ENCODE data around the gene LRTM2.

The LRTM2 gene

GRCh38 chr12:1842183-1842904 is 22.0 kb downstream of the LRTM2 start:
- no peak overlapping the region for H2AFZ ChIP-seq (ENCODE audit: low read length)
- no peaks in the 10 kb centered on the region for H4K20me1 ChIP-seq (ENCODE audit: insufficient read depth, low read length, poor library complexity, severe bottlenecking)
- TF ChIP-seq EZH2phosphoT487 (IDR thresholded peaks at IDR 0.05; ENCODE audit: borderline replicate concordance): no peak
- no peak for TF ChIP-seq CTCF (conservative IDR thresholded peaks at IDR 0.05; ENCODE audit: low read length)
- H3F3A ChIP-seq (ENCODE audit: low read depth): no peaks in the 10 kb centered on the region; the same call in 1 of the 2 replicates
- no peaks in the 10 kb centered on the region for H3K9me3 ChIP-seq (ENCODE audit: insufficient read depth, low read depth, low read length)
- H3K27me3 ChIP-seq (ENCODE audit: insufficient read depth, low read length, poor library complexity, severe bottlenecking): no peaks in the 10 kb centered on the region
- no peak overlapping the region for H3K4me2 ChIP-seq (ENCODE audit: low read depth, low read length, poor library complexity, severe bottlenecking)
- no peak overlapping the region for H3K4me3 ChIP-seq (ENCODE audit: low read length, poor library complexity, severe bottlenecking)
- H3K4me1 ChIP-seq (ENCODE audit: insufficient read depth, low read length, poor library complexity, severe bottlenecking): peaks cover 43% of the 10 kb centered on the region
- no peaks in the 10 kb centered on the region for H3K9me2 ChIP-seq (replicated peaks; ENCODE audit: low read depth, low read length)
- no peaks in the 10 kb centered on the region for H3K36me3 ChIP-seq (ENCODE audit: insufficient read depth, low read length)
- no peak overlapping the region for H3K9ac ChIP-seq (ENCODE audit: low read depth, low read length, poor library complexity, severe bottlenecking)
- H3K79me2 ChIP-seq (ENCODE audit: insufficient read depth, low read length): no peaks in the 10 kb centered on the region

DNA sequence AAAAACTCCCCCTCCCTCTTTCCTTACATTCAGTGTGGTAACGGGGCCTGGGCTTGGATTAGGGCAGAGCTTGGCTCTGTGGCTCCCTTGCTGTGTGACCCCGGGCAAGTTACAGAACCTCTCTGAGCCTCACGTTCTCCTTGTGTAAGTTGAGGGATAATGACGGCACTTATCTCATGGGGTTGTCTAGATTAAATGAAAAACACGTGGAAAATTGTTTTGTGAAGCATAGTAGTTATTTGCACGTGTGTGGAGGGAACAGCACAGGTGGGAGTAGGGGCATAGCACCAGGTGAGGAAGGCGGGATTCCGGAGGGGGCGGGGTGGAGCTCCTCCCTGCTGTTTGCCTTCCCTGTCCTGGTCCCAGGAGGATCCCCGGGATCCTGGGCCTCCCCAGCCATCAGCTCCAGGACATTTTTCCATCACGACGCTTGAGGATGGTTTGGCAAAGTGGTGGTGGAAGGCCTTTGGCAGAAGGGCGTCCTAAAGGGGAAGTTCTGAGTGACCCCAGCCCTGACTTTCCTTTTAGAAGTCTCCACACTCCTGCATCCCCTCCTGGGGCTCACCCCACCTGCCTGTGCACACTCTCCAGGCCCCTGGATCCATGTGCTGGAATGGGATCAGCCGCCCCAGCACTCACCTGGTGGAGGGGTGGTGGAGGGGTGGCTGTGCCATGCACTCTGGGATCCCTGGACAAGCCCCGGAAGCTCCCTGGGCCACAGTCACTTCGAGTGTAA is 22.7 kb downstream of the LRTM2 start:
- no peaks in the 10 kb centered on the region for H4K20me1 ChIP-seq (ENCODE audit: insufficient read depth, low read length, poor library complexity, severe bottlenecking)
- no peak overlapping the region for H2AFZ ChIP-seq (ENCODE audit: low read length)
- H3K79me2 ChIP-seq (ENCODE audit: insufficient read depth, low read length): no peaks in the 10 kb centered on the region
- no peak overlapping the region for H3K4me2 ChIP-seq (ENCODE audit: low read depth, low read length, poor library complexity, severe bottlenecking)
- H3F3A ChIP-seq (ENCODE audit: low read depth): no peaks in the 10 kb centered on the region; the same call in 1 of the 2 replicates
- no peaks in the 10 kb centered on the region for H3K9me3 ChIP-seq (ENCODE audit: insufficient read depth, low read depth, low read length)
- no peaks in the 10 kb centered on the region for H3K27me3 ChIP-seq (ENCODE audit: insufficient read depth, low read length, poor library complexity, severe bottlenecking)
- H3K9ac ChIP-seq (ENCODE audit: low read depth, low read length, poor library complexity, severe bottlenecking): no peak overlapping the region
- H3K4me3 ChIP-seq (ENCODE audit: low read length, poor library complexity, severe bottlenecking): no peak overlapping the region
- TF ChIP-seq EZH2phosphoT487 (IDR thresholded peaks at IDR 0.05; ENCODE audit: borderline replicate concordance): no peak
- no peak for TF ChIP-seq CTCF (conservative IDR thresholded peaks at IDR 0.05; ENCODE audit: low read length)
- H3K36me3 ChIP-seq (ENCODE audit: insufficient read depth, low read length): no peaks in the 10 kb centered on the region
- H3K9me2 ChIP-seq (replicated peaks; ENCODE audit: low read depth, low read length): no peaks in the 10 kb centered on the region
- peaks cover 36% of the 10 kb centered on the region for H3K4me1 ChIP-seq (ENCODE audit: insufficient read depth, low read length, poor library complexity, severe bottlenecking)

DNA sequence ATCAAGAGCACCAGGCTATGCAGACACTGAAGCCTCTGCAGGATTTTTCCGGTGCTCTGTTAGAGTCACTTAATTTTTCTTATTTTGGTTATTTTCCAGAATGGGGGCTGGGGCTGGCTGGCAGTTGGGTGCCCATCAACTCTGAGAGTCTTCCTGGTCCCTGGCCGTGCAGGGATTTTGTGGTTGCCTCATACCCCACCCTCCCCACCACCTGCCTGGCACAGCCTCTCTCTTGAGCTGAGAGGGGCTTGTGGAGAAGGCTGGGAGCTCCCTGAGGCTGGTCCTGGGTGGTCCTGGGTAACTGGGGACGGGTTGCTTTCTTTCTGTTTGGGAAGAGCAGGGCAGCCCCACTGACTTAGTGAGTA is 23.3 kb downstream of the LRTM2 start:
- Histone ChIP-seq H2AFZ (ENCODE audit: low read length) (no peak overlapping the region), H3F3A (ENCODE audit: low read depth) (no peaks in the 10 kb centered on the region; the same call in 1 of the 2 replicates), H3K9me2 (replicated peaks; ENCODE audit: low read depth, low read length) (no peaks in the 10 kb centered on the region), H3K36me3 (ENCODE audit: insufficient read depth, low read length) (no peaks in the 10 kb centered on the region), H3K27me3 (ENCODE audit: insufficient read depth, low read length, poor library complexity, severe bottlenecking) (no peaks in the 10 kb centered on the region), H3K4me1 (ENCODE audit: insufficient read depth, low read length, poor library complexity, severe bottlenecking) (peaks cover 30% of the 10 kb centered on the region), H4K20me1 (ENCODE audit: insufficient read depth, low read length, poor library complexity, severe bottlenecking) (no peaks in the 10 kb centered on the region), H3K9ac (ENCODE audit: low read depth, low read length, poor library complexity, severe bottlenecking) (no peak overlapping the region), H3K4me3 (ENCODE audit: low read length, poor library complexity, severe bottlenecking) (no peak overlapping the region), H3K79me2 (ENCODE audit: insufficient read depth, low read length) (no peaks in the 10 kb centered on the region), H3K9me3 (ENCODE audit: insufficient read depth, low read depth, low read length) (no peaks in the 10 kb centered on the region), H3K4me2 (ENCODE audit: low read depth, low read length, poor library complexity, severe bottlenecking) (no peak overlapping the region)
- no peak for TF ChIP-seq EZH2phosphoT487 (IDR thresholded peaks at IDR 0.05; ENCODE audit: borderline replicate concordance)
- TF ChIP-seq CTCF (conservative IDR thresholded peaks at IDR 0.05; ENCODE audit: low read length): no peak
